Endothelial cell of umbilical vein (primary cell): Measurements from ENCODE around the gene TMEM61. TPM values are rescaled to one million over a fixed set of nuclear protein-coding genes. Genes with fewer than 3 reads are reported as not detected.

Experiments used
- BruUV-seq: library from RNA; stranded (reverse); fragments of 400-500 nt; replicated peaks from 2 replicates; lab custom pipeline; 2021; lab: Mats Ljungman, UMichigan
- CTCF ChIA-PET: fragments of 300-600, 350-600 bp; sonication (Branson Sonifier 250); formaldehyde crosslinking; loops from one replicate; lab custom pipeline; 2021; ENCODE audit warnings: antibody characterized with exemption, inconsistent platforms; lab: Charles Lee
- POLR2A ChIA-PET: fragments of 300-600, 350-600 bp; sonication (Branson Sonifier 250); formaldehyde crosslinking; loops from one replicate; lab custom pipeline; 2021; ENCODE audit warnings: antibody characterized with exemption, inconsistent platforms; lab: Charles Lee
- DNase-seq: peaks from one replicate; pipeline ENCODE4 v3.0.0-alpha.2; 2011; ENCODE audit warnings: low read depth, low spot score
- FAIRE-seq: peaks from 2 replicates; lab custom pipeline; 2011; peaks lifted over from hg19 to GRCh38; lab: Jason Lieb, UNC
- H2AFZ ChIP-seq: 2 replicates; pipeline ENCODE4 v1.6.0; 2012; ENCODE audit warnings: low read depth, low read length, control low read depth, inconsistent platforms
- H3K27ac ChIP-seq: 2 replicates; pipeline ENCODE4 v1.5.1; 2011; ENCODE audit warnings: low read depth, mild to moderate bottlenecking, control low read depth, low read length, moderate library complexity; ENCODE audit not compliant: insufficient read depth
- H3K27me3 ChIP-seq, 2 experiments: 2 replicates each; pipeline versions ENCODE4 v1.6.0 to v1.6.1; 2011; ENCODE audit warnings: low read length in 2 of 2, mixed read lengths in 1 of 2; ENCODE audit not compliant: control insufficient read depth in 2 of 2, insufficient read depth in 2 of 2
- H3K36me3 ChIP-seq, 2 experiments: 2 replicates in 1 of 2; 3 replicates in 1 of 2; pipeline ENCODE4 v1.5.1; 2011; ENCODE audit warnings: low read length in 2 of 2, mild to moderate bottlenecking in 1 of 2, moderate library complexity in 1 of 2; ENCODE audit not compliant: control insufficient read depth in 2 of 2, insufficient read depth in 2 of 2; ENCODE audit errors: extremely low read depth in 1 of 2
- H3K4me1 ChIP-seq: 3 replicates; pipeline ENCODE4 v1.5.1; 2011; ENCODE audit warnings: mild to moderate bottlenecking, low read length; ENCODE audit not compliant: control insufficient read depth, insufficient read depth; ENCODE audit errors: extremely low read depth
- H3K4me2 ChIP-seq: 2 replicates; pipeline ENCODE4 v1.6.1; 2011; ENCODE audit warnings: low read length, control low read depth, mixed read lengths; ENCODE audit not compliant: insufficient read depth
- H3K4me3 ChIP-seq, 3 experiments: fragments of 200-600 bp in 1 of 3; sonication (generic), shearing (Covaris generic) in 1 of 3; replicated peaks in 1 of 3; 2 replicates each; pipeline ENCODE4 v1.5.1; 2011 to 2016; ENCODE audit warnings: control low read depth in 3 of 3, low read length in 3 of 3, mild to moderate bottlenecking in 2 of 3, inconsistent platforms in 1 of 3, low read depth in 1 of 3, moderate library complexity in 1 of 3; ENCODE audit not compliant: insufficient read depth in 1 of 3
- H3K79me2 ChIP-seq: 2 replicates; pipeline ENCODE4 v1.6.0; 2012; ENCODE audit warnings: low read length, inconsistent platforms; ENCODE audit not compliant: control insufficient read depth, insufficient read depth
- H3K9ac ChIP-seq: replicated peaks from 2 replicates; pipeline ENCODE3; 2011; ENCODE audit warnings: low read length, control low read depth; ENCODE audit not compliant: insufficient read depth; ENCODE audit errors: extremely low read depth
- H3K9me1 ChIP-seq: replicated peaks from 3 replicates; pipeline ENCODE4 v1.6.0; 2011; ENCODE audit warnings: mild to moderate bottlenecking, low read length; ENCODE audit not compliant: control insufficient read depth, insufficient read depth; ENCODE audit errors: extremely low read depth
- H3K9me3 ChIP-seq: replicated peaks from 2 replicates; pipeline ENCODE4 v1.5.1; 2012; ENCODE audit warnings: low read length, inconsistent platforms; ENCODE audit not compliant: control insufficient read depth, insufficient read depth
- H4K20me1 ChIP-seq: replicated peaks from 2 replicates; pipeline ENCODE3; 2011; ENCODE audit warnings: mild to moderate bottlenecking, low read length; ENCODE audit not compliant: control insufficient read depth, insufficient read depth; ENCODE audit errors: extremely low read depth
- EZH2 ChIP-seq: IDR thresholded peaks from 2 replicates; pipeline ENCODE4 v1.6.1; 2012; ENCODE audit warnings: borderline replicate concordance, low read depth, mild to moderate bottlenecking, moderate library complexity, low read length, inconsistent platforms; ENCODE audit not compliant: severe bottlenecking
- FOS ChIP-seq: IDR thresholded peaks from 2 replicates; pipeline ENCODE4 v1.6.1; 2011; ENCODE audit warnings: mild to moderate bottlenecking, low read length, moderate library complexity, borderline replicate concordance; ENCODE audit not compliant: insufficient read depth
- JUN ChIP-seq: IDR thresholded peaks from 2 replicates; pipeline ENCODE4 v1.6.1; 2011; ENCODE audit warnings: borderline replicate concordance, low read depth; ENCODE audit not compliant: insufficient read length, insufficient read depth
- MYC ChIP-seq: IDR thresholded peaks from one replicate; pipeline ENCODE4 v1.6.1; 2011; ENCODE audit warnings: mild to moderate bottlenecking, low read depth, low read length
- POLR2A ChIP-seq: IDR thresholded peaks from 2 replicates; pipeline ENCODE4 v1.6.1; 2012; ENCODE audit warnings: low read depth, mild to moderate bottlenecking, control low read depth, low read length
- POLR2AphosphoS5 ChIP-seq: IDR thresholded peaks from 2 replicates; pipeline ENCODE4 v1.6.1; 2012; ENCODE audit warnings: low read depth, mild to moderate bottlenecking, control low read depth, low read length, moderate library complexity; ENCODE audit not compliant: insufficient read depth
- dilution Hi-C: fragments of 300-500 bp; cut with MboI; formaldehyde crosslinking; loops from one replicate; pipeline ENCODE4 v1.15.0; 2019; ENCODE audit warnings: low sequenced_read_pairs; ENCODE audit not compliant: extremely low pct_ligation_motif_present
- intact Hi-C: fragments of 100-400 bp; cut with micrococcal nuclease; formaldehyde crosslinking; loops from one replicate; pipeline ENCODE4 v1.10.0; 2022
- polyA plus RNA-seq, 4 experiments: library from polyadenylated mRNA; depleted of rRNA in 3 of 4; stranded (reverse) in 3 of 4; unstranded in 1 of 4; fragments of >200 nt; gene quantifications; 2 replicates each; pipeline versions ENCODE4 v1.2.1 to v1.2.3, GENCODE V29; 2011 to 2012; ENCODE audit warnings: missing spikeins in 1 of 4
- total RNA-seq: library from RNA; stranded (reverse); gene quantifications from 2 replicates; pipeline ENCODE4 v1.2.3, GENCODE V29; 2021
- TF ChIP-seq, protein P1 (sequence below): IDR thresholded peaks from 2 replicates; pipeline ENCODE4 v1.6.1; 2011; ENCODE audit not compliant: insufficient read depth, insufficient read length
- TF ChIP-seq, protein P2 (sequence below), 2 donors: IDR thresholded peaks; 1 replicate in 1 of 2; 2 replicates in 1 of 2; pipeline ENCODE4 v1.5.1; 2011; ENCODE audit warnings: low read length in 2 of 2, mild to moderate bottlenecking in 2 of 2, moderate library complexity in 2 of 2, control low read depth in 1 of 2, inconsistent platforms in 1 of 2, low read depth in 1 of 2; ENCODE audit not compliant: insufficient read depth in 1 of 2; ENCODE audit errors: extremely low read depth in 1 of 2

TMEM61 gene
- total and polyA plus RNA-seq, 2 donors (not counting 3 experiments of a cell fraction or from before 2014, with no cell fraction given) = not detected

DNA sequence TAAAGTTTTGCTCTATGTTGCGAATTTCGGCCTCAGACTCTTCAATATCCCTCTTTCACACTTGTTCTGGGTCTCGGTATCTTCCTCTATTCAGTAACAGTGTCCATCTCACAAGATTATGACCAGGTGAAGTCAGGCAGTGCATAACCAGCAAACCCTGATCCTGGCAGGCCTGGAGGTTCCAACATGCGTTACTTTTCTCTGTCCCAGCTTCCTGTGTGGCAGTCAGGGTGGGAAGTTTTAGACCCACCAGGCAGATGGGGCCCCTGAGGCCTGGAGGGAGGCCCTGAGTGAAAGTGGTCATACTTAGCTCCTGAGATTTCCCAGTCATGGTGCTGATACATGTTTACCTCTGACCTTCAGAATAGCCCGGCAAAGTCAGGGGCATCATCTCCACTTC, 5.1 kb downstream of the TMEM61 start:
- dilution Hi-C loops (no loop called here), intact Hi-C loops (no loop called here)
- Histone ChIP-seq H3K9me3 (no peaks in the 10 kb centered on the region), H3K4me1 (no peaks in the 10 kb centered on the region), H3K27ac (no peak overlapping the region), H3K4me2 (no peak overlapping the region), H3K27me3 (peaks cover 7 to 10% of the 10 kb centered on the region in 2 experiments), H4K20me1 (no peaks in the 10 kb centered on the region), H3K9ac (no peak overlapping the region), H3K4me3 (no peak overlapping the region), H2AFZ (no peak overlapping the region), H3K79me2 (no peaks in the 10 kb centered on the region), H3K36me3 (no peaks in the 10 kb centered on the region), H3K9me1 (no peaks in the 10 kb centered on the region)
- ChIA-PET CTCF (interaction anchor here (25.0 kb wide), 1 partner anchor 40 kb away, joined by 918 read pairs; no protein-coding TSS in a partner anchor), POLR2A (no interaction called here)
- no peak for DNase-seq
- no peak for TF ChIP-seq POLR2A
- no peak for TF ChIP-seq JUN
- no peak for TF ChIP-seq MYC
- no peak for TF ChIP-seq POLR2AphosphoS5
- TF ChIP-seq EZH2 = no peak
- TF ChIP-seq, protein P1, sequence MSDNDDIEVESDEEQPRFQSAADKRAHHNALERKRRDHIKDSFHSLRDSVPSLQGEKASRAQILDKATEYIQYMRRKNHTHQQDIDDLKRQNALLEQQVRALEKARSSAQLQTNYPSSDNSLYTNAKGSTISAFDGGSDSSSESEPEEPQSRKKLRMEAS = no peak
- TF ChIP-seq, protein P2, sequence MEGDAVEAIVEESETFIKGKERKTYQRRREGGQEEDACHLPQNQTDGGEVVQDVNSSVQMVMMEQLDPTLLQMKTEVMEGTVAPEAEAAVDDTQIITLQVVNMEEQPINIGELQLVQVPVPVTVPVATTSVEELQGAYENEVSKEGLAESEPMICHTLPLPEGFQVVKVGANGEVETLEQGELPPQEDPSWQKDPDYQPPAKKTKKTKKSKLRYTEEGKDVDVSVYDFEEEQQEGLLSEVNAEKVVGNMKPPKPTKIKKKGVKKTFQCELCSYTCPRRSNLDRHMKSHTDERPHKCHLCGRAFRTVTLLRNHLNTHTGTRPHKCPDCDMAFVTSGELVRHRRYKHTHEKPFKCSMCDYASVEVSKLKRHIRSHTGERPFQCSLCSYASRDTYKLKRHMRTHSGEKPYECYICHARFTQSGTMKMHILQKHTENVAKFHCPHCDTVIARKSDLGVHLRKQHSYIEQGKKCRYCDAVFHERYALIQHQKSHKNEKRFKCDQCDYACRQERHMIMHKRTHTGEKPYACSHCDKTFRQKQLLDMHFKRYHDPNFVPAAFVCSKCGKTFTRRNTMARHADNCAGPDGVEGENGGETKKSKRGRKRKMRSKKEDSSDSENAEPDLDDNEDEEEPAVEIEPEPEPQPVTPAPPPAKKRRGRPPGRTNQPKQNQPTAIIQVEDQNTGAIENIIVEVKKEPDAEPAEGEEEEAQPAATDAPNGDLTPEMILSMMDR (IDR thresholded peaks at IDR 0.05; ENCODE audit: extremely low read depth in 1 of 2, insufficient read depth in 1 of 2, low read depth in 1 of 2, low read length in 2 of 2) = no peak
- TF ChIP-seq FOS = no peak
- no TSS peak for BruUV-seq
- FAIRE-seq = no peak
